HEK293T (cell line): Measurements from ENCODE around the gene PBX1.

Source experiments
- BHLHE40 ChIP-seq: fragments of 450-650 bp; IDR thresholded peaks from 2 replicates; pipeline ENCODE4 v1.6.1; 2016; ENCODE audit warnings: mild to moderate bottlenecking, moderate library complexity, borderline replicate concordance
- ELF4 ChIP-seq: fragments of 450-650 bp; IDR thresholded peaks from 2 replicates; pipeline ENCODE4 v1.6.1; 2017; ENCODE audit warnings: antibody characterized with exemption
- FOXA1 ChIP-seq: fragments of 450-650 bp; IDR thresholded peaks from 2 replicates; pipeline ENCODE4 v1.6.1; 2016; ENCODE audit warnings: mild to moderate bottlenecking
- FOXK2 ChIP-seq: fragments of 450-650 bp; IDR thresholded peaks from 2 replicates; pipeline ENCODE4 v1.6.1; 2016; ENCODE audit warnings: mild to moderate bottlenecking
- FOXM1 ChIP-seq: fragments of 450-650 bp; IDR thresholded peaks from 2 replicates; pipeline ENCODE4 v1.6.1; 2017; ENCODE audit warnings: mild to moderate bottlenecking, borderline replicate concordance
- SP1 ChIP-seq: fragments of 450-650 bp; IDR thresholded peaks from 2 replicates; pipeline ENCODE4 v1.6.1; 2017
- SUZ12 ChIP-seq: fragments of 450-650 bp; IDR thresholded peaks from 2 replicates; pipeline ENCODE4 v1.6.1; 2016; ENCODE audit warnings: mild to moderate bottlenecking
- ZNF384 ChIP-seq: fragments of 450-650 bp; IDR thresholded peaks from 2 replicates; pipeline ENCODE4 v1.6.1; 2016

- TF ChIP-seq BHLHE40 (no peak), FOXM1 (no peak), ELF4 (no peak), FOXK2 (no peak), ZNF384 (no peak), FOXA1 (no peak), SP1 (no peak), SUZ12 (no peak)
Measured at GRCh38 chr1:164702664-164703063, 143.7 kb downstream of the PBX1 start.
